Activated naive CD8-positive, alpha-beta T cell treated with anti-CD3 and anti-CD28 coated beads, Interleukin-2, amount 10 ng/mL, durations not matched to agents 7 days and 5 days (primary cell): Measurements from ENCODE around the gene DOCK6. TPM values are rescaled to one million over a fixed set of nuclear protein-coding genes. Genes with fewer than 3 reads are reported as not detected.

ENCODE experiments used
- ATAC-seq: fragments of 150-1000 bp; cut with Tn5 transposase; one replicate; pipeline ENCODE4 v1.10.0; 2021; ENCODE audit warnings: low read depth, moderate library complexity
- POLR2A ChIA-PET: fragments of 350-600 bp; sonication (Branson Sonifier 250); formaldehyde crosslinking; loops from one replicate; lab custom pipeline; 2021; ENCODE audit warnings: antibody characterized with exemption; lab: Charles Lee
- DNase-seq: peaks from one replicate; pipeline ENCODE4 v3.0.0; 2021
- H3K27ac Mint-ChIP-seq: one replicate; pipeline ENCODE4 v1.8.0; 2022; ENCODE audit warnings: mild to moderate bottlenecking, mixed read lengths
- H3K27me3 Mint-ChIP-seq: one replicate; pipeline ENCODE4 v1.8.0; 2022; ENCODE audit warnings: mild to moderate bottlenecking, moderate library complexity, mixed read lengths
- H3K36me3 Mint-ChIP-seq: one replicate; pipeline ENCODE4 v1.8.0; 2021; ENCODE audit warnings: mild to moderate bottlenecking, mixed read lengths
- H3K4me1 Mint-ChIP-seq: one replicate; pipeline ENCODE4 v1.8.0; 2021; ENCODE audit warnings: mixed read lengths
- H3K4me3 Mint-ChIP-seq: one replicate; pipeline ENCODE4 v1.8.0; 2022; ENCODE audit warnings: mild to moderate bottlenecking, moderate library complexity, mixed read lengths
- H3K9me3 Mint-ChIP-seq: one replicate; pipeline ENCODE4 v1.8.0; 2021; ENCODE audit warnings: mixed read lengths
- total RNA-seq, 2 experiments: library from RNA; stranded (reverse); gene quantifications; one replicate each; pipeline ENCODE4 v1.2.3, GENCODE V29; 2021

Gene DOCK6
- total RNA-seq, 2 experiments from 2014 or later, result 0.43 to 0.72 TPM

DNA sequence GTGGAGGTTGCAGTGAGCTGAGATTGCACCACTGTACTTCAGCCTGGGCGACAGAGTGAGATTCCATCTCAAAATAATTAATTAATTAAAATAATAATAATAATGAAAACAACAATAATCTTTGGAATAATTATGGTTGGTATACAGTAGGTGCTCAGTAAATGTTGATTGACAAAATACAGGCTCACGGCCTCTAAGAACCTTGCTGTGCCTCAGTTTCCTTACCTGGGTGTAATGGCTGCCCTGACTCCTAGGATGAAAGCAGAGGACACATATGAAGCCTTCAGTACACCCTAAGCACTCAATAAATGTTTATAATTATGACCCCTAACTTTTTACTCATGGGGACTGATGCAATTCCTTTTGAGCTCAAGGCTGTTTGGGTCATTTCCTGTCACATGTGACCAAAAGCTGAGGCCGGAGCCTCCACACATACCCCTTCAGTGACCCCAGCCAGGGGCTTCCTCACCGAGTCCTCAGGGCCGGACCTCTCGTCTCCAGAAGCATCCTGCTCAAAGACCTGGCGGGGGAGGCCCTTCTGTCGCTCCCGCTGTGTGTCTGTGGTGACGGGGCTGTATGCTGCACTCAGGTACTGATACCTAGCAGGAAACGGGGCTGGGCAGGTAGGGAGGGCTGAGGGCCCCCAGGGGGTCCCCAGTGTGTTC is 10.5 kb downstream of the DOCK6 start:
- no peaks in the 10 kb centered on the region for H3K4me1 Mint-ChIP-seq
- H3K4me3 Mint-ChIP-seq, result no peak overlapping the region
- H3K36me3 Mint-ChIP-seq, result no peaks in the 10 kb centered on the region
- H3K27me3 Mint-ChIP-seq, result peaks cover 6% of the 10 kb centered on the region
- ATAC-seq, result no peak
- no peak for DNase-seq
- POLR2A ChIA-PET, result no interaction called here
- H3K9me3 Mint-ChIP-seq, result no peaks in the 10 kb centered on the region
- no peak overlapping the region for H3K27ac Mint-ChIP-seq

DNA sequence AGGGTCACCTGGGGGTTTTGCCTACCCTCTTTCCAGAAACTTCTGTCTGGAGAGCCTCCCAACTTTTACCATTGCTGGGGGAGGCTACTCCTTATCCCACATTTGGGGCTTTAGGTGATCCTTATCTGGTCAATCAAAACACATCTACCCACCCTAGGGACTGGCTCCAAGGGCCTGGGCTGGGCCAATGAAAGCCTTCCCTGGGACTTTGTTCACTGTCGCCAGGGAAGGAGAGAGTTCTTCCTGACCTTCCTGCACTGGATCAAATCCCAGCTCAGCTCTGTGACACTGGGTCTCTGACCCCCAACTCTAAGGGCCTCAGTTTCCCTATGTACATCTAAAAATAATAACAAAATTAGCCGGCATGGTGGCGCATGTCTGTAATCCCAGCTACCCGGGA is 11.1 kb downstream of the DOCK6 start:
- no peaks in the 10 kb centered on the region for H3K9me3 Mint-ChIP-seq
- POLR2A ChIA-PET, result interaction anchor here (0.5 kb wide), 1 partner anchor 105 kb away, joined by 3 read pairs; no protein-coding TSS in a partner anchor
- ATAC-seq, result no peak
- H3K4me1 Mint-ChIP-seq, result no peaks in the 10 kb centered on the region
- H3K4me3 Mint-ChIP-seq, result no peak overlapping the region
- H3K27me3 Mint-ChIP-seq, result peaks cover 6% of the 10 kb centered on the region
- no peak overlapping the region for H3K27ac Mint-ChIP-seq
- H3K36me3 Mint-ChIP-seq, result no peaks in the 10 kb centered on the region
- no peak for DNase-seq

DNA sequence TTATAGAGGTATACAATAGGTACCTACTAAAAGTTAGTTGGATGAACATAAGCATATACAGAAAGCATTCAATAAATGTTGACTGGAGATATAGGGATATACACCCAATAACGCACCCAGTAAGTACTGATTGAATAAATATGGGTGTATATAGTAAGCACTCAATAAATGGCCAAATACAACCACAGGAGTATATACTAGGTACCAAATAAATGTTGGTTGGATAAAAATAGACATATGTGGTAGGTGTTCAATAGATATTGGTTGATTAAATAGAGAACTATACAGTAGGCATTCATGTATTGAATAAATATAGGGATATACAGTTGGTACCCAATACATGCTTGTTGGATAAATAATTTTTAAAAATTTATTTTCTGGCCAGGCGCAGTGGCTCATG is 13.5 kb downstream of the DOCK6 start:
- no peak overlapping the region for H3K4me3 Mint-ChIP-seq
- peaks cover 2% of the 10 kb centered on the region for H3K27me3 Mint-ChIP-seq
- POLR2A ChIA-PET, result no interaction called here
- no peaks in the 10 kb centered on the region for H3K9me3 Mint-ChIP-seq
- ATAC-seq, result no peak
- no peak overlapping the region for H3K27ac Mint-ChIP-seq
- H3K4me1 Mint-ChIP-seq, result no peaks in the 10 kb centered on the region
- DNase-seq, result no peak
- H3K36me3 Mint-ChIP-seq, result no peaks in the 10 kb centered on the region

DNA sequence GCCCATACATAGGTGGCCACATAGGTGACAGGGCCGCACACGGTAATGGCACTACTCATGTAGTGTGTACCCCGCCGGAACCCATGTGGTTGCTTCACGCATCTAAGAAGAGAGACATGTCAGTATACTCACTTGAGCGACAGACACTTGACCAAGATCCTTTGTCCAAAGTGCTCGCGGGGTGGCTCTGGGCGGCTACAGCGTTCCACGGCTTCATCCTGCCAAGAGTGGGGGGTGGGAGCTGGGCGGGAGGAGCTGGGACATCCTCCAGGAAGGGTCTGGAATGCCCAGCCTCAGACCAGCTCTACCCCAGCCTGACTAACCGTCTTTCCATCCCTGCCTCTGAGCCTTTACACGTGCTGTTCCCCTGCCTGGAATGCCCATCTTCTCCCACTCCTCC is 14.4 kb downstream of the DOCK6 start:
- no peaks in the 10 kb centered on the region for H3K36me3 Mint-ChIP-seq
- no peaks in the 10 kb centered on the region for H3K9me3 Mint-ChIP-seq
- no peak for ATAC-seq
- POLR2A ChIA-PET, result no interaction called here
- H3K27ac Mint-ChIP-seq, result no peak overlapping the region
- no peak for DNase-seq
- H3K4me3 Mint-ChIP-seq, result no peak overlapping the region
- H3K27me3 Mint-ChIP-seq, result peaks cover 2% of the 10 kb centered on the region
- peaks cover 3% of the 10 kb centered on the region for H3K4me1 Mint-ChIP-seq

DNA sequence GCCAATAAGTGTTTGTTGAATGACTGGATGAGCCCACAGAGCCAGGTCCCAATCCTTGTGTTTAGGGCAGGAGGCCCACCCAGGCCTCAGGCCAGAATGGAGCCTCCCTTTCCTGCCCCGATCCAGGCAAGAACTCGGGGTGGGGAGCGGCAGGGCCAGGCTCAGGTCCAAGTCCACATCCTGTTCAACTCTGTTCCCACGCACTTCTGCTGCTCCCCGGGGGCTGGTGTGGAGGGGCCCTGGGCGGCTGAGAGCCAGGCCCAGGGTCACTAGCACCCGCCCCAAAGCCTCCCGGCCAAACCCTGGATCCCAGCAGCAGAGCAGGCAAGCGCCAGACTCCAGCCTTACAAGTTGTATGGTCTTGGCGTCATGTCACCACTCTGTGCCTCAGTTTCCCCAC is 14.9 kb downstream of the DOCK6 start:
- POLR2A ChIA-PET, result no interaction called here
- peaks cover 3% of the 10 kb centered on the region for H3K4me1 Mint-ChIP-seq
- no peak for ATAC-seq
- peaks cover 4% of the 10 kb centered on the region for H3K27me3 Mint-ChIP-seq
- no peaks in the 10 kb centered on the region for H3K9me3 Mint-ChIP-seq
- no peak for DNase-seq
- H3K36me3 Mint-ChIP-seq, result no peaks in the 10 kb centered on the region
- H3K27ac Mint-ChIP-seq, result no peak overlapping the region
- H3K4me3 Mint-ChIP-seq, result no peak overlapping the region

DNA sequence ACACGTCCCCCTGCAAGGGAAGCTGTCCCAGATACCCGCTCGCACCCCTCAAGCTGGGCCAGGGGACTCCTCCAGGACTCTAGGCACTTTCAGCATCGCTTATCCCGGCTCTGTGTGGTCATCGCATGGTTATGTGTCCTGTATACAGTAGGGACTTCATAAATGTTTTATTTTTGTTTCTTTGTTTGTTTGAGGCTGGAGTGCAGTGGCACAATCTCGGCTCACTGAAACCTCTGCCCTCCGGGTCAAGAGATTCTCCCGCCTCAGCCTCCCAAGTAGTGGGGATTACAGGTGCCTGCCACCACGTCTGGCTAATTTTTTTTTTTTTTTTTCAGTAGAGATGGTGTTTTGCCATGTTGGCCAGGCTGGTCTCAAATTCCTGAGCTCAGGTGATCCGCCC is 15.4 kb downstream of the DOCK6 start:
- DNase-seq (no peak), ATAC-seq (no peak)
- H3K27ac Mint-ChIP-seq, result no peak overlapping the region
- no peak overlapping the region for H3K4me3 Mint-ChIP-seq
- POLR2A ChIA-PET, result no interaction called here
- H3K36me3 Mint-ChIP-seq, result no peaks in the 10 kb centered on the region
- H3K4me1 Mint-ChIP-seq, result peaks cover 3% of the 10 kb centered on the region
- H3K27me3 Mint-ChIP-seq, result peaks cover 6% of the 10 kb centered on the region
- H3K9me3 Mint-ChIP-seq, result no peaks in the 10 kb centered on the region

DNA sequence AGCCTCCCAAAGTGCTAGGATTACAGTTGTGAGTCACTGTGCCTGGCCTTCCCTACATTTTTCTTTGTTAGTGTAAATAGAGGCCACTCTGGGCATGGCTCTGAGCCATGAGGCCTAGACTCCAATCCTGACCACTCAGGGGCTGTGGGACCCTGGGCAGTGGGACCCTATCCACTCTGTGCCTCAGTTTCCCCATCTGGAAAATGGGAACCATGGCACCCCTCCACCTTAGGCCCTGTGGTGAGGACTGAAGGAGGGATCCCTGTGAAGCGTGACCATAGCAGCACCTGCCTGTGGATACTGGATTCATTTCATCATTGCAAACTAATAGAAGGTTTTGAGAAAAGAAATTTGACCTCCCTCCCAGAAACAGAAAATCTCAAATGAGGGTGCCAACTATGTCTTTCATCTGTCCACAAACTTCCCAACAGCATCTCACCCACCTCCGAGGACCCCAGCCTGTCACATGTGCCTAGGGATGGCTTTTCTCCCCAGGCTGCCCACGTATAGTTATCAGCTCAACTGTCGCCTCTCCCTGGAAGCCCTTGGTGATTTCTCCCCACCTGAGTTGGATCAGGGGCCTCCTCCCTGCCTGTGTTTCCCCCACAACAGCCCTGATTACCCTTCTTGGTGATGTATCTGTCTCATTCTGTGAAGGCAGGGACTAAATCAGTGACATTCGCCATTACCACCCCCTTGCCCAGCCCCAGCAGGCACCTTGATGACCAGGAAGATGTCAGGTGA is 17.3 kb downstream of the DOCK6 start:
- POLR2A ChIA-PET, result no interaction called here
- no peaks in the 10 kb centered on the region for H3K36me3 Mint-ChIP-seq
- DNase-seq (no peak), ATAC-seq (no peak)
- H3K9me3 Mint-ChIP-seq, result no peaks in the 10 kb centered on the region
- H3K27ac Mint-ChIP-seq, result no peak overlapping the region
- peaks cover 8% of the 10 kb centered on the region for H3K27me3 Mint-ChIP-seq
- peaks cover 3% of the 10 kb centered on the region for H3K4me1 Mint-ChIP-seq
- no peak overlapping the region for H3K4me3 Mint-ChIP-seq

DNA sequence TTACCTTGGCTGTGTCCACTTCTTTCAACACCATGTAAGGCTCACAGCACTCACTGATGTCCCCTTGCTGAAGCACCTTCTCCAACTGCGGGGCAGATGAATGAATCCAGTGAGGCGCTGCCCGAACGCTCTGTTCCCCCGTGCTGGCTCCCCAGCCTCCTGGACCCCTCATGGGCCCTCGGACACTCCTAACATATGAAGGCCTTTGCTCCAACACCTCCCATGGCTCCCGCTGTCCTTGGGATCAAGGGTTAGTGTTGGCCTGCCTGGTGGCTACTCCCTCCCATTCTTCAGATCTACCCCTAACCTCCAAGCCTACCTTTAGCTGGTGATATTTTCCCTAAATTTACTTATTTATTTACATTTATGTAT is 18.5 kb downstream of the DOCK6 start:
- peak overlapping the region; percentile 49 for H3K4me3 Mint-ChIP-seq
- no peaks in the 10 kb centered on the region for H3K36me3 Mint-ChIP-seq
- H3K27me3 Mint-ChIP-seq, result peaks cover 8% of the 10 kb centered on the region
- ATAC-seq, result no peak
- H3K4me1 Mint-ChIP-seq, result peaks cover 3% of the 10 kb centered on the region
- POLR2A ChIA-PET, result interaction anchor here (0.6 kb wide), 1 partner anchor 199 kb away, joined by 4 read pairs; no protein-coding TSS in a partner anchor
- no peak overlapping the region for H3K27ac Mint-ChIP-seq
- DNase-seq, result no peak
- H3K9me3 Mint-ChIP-seq, result no peaks in the 10 kb centered on the region

DNA sequence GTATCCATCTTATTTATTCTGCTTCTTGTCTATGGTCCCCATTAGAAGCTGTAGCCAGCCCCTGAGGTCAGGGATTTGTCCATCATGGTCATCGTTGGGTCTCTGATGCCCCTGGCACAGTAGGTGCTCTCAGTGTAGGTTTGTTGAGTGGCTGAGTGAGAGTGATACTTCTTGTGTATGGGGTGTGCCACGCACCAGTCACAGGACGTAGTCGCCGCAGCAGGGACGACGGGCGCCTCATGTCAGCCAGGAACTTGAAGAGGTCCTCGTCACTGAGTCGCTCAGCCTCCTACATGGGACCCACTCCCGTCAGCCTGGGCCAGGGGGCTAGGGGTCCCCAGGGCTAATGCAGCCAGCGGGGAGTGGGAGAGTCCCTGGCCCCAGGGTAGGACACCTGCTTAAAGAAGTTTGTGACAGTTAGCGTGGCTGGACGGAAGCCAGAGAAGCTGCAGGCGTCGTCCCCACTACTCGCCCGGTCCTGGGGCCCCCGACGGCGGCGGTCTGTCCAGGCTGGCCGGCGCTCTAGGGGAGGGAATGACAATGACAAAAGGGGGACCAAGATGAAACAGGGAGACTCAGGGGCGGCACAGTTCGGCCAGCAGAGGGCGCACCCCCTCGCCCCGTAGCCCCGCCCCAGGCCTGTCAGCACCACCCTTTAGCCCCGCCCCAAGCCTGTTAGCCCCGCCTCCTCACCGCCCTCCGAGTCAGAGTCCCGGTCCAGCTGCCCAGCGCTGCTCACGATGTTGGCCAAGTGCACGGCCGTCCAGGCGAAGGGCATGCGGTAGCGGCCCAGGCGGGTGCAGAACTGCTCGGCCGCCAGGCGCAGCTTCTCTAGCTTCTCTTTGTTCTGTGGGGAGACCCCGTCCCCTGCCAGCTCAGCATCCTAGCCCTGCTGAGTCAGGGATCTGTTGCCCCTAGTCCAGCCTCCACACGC is 19.2 kb downstream of the DOCK6 start:
- H3K27ac Mint-ChIP-seq, result no peak overlapping the region
- POLR2A ChIA-PET, result no interaction called here
- H3K9me3 Mint-ChIP-seq, result no peaks in the 10 kb centered on the region
- H3K27me3 Mint-ChIP-seq, result peaks cover 8% of the 10 kb centered on the region
- ATAC-seq, result peak; percentile 87
- no peaks in the 10 kb centered on the region for H3K36me3 Mint-ChIP-seq
- peak; percentile 90 for DNase-seq
- H3K4me1 Mint-ChIP-seq, result peaks cover 3% of the 10 kb centered on the region
- peak overlapping the region; percentile 49 for H3K4me3 Mint-ChIP-seq

DNA sequence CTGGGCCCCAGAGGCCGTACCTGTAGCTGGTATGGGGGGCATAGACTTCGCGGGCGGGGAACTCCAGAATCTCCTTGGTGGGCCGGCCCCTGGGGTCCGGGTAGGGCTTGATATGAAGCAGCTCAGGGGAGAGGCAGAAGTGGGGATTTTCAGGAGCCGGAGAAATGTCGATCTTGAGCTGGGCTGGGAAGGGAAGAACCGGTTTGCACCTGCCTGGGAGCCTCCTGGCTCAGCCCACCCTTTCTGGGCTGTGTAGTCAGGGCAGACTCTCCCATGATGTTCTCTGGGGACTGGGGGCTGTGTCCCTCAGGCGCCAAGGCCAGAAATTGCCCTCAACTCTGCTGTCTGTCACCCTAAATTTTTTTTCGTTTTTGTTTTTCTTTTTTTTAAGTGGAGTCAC is 20.3 kb downstream of the DOCK6 start:
- Mint-ChIP-seq H3K36me3 (no peaks in the 10 kb centered on the region), H3K27ac (no peak overlapping the region)
- POLR2A ChIA-PET, result no interaction called here

DNA sequence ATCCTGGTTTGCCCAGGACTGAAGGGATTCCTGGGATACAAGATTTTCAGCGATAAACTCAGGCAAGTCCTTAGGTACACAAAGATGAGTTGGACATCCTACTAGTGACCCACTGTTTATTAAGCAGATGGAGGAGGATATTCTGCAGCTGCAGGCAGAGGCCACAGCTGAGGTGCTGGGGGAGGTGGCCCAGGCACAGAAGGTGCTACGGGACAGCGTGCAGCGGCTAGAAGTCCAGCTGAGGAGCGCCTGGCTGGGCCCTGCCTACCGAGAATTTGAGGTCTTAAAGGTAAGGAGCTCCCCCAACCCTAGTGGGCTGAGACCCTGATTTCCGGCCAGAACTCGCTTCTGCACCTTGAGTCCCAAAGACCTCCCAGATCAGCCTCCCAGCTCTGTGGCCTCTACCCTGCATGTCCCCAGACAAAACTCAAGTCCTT is 22.3 kb downstream of the DOCK6 start:
- no peak overlapping the region for H3K4me3 Mint-ChIP-seq
- H3K27me3 Mint-ChIP-seq, result peaks cover 8% of the 10 kb centered on the region
- DNase-seq (no peak), ATAC-seq (no peak)
- no peak overlapping the region for H3K27ac Mint-ChIP-seq
- H3K36me3 Mint-ChIP-seq, result no peaks in the 10 kb centered on the region
- POLR2A ChIA-PET, result no interaction called here
- peaks cover 3% of the 10 kb centered on the region for H3K4me1 Mint-ChIP-seq
- peaks cover 1% of the 10 kb centered on the region for H3K9me3 Mint-ChIP-seq

More for the DNA sequence above, 20.3 kb downstream of the DOCK6 start:
- Mint-ChIP-seq H3K27me3 (peaks cover 8% of the 10 kb centered on the region), H3K4me3 (no peak overlapping the region), H3K4me1 (peaks cover 3% of the 10 kb centered on the region), H3K9me3 (peaks cover under 1% of the 10 kb centered on the region)
- ATAC-seq (no peak), DNase-seq (no peak)

DNA sequence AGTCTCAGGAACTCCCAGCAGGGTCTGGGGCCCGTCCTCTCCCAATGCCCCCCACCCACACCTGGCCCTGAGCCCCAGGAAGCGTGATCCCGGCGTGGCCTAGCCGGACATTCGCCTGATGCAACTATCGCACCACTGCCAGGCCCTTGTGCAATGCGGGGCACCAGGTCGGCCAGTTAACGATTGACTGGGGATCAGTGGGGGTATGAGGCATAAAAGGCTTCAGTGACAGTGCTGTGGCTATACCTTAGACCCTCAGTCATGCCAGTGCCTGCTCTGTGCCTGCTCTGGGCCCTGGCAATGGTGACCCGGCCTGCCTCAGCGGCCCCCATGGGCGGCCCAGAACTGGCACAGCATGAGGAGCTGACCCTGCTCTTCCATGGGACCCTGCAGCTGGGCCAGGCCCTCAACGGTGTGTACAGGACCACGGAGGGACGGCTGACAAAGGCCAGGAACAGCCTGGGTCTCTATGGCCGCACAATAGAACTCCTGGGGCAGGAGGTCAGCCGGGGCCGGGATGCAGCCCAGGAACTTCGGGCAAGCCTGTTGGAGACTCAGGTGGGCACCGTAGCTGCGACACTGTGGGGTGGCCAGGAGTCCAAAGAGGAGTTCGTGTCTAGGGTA is 22.8 kb downstream of the DOCK6 start, which contains the start of gene ANGPTL8:
ANGPTL8 (plus strand) TSS at position 243 of the 624 bp plus-strand sequence; CDS start at position 262, 19 bp downstream.
- no peak for DNase-seq
- Mint-ChIP-seq H3K4me1 (peaks cover 3% of the 10 kb centered on the region), H3K36me3 (no peaks in the 10 kb centered on the region), H3K27me3 (peaks cover 8% of the 10 kb centered on the region), H3K9me3 (peaks cover 1% of the 10 kb centered on the region), H3K4me3 (no peak within 1 kb of the TSS), H3K27ac (no peak within 1 kb of the TSS)
- ATAC-seq, result no peak
- POLR2A ChIA-PET, result no interaction called here
